Right forelimb (tissue), 1 donor: Measurements from ENCODE around the gene GFRA1.

Experiments used
- DNase-seq: peaks from one replicate; pipeline ENCODE4 v3.0.0-alpha.2; 2018

The GFRA1 gene

DNA sequence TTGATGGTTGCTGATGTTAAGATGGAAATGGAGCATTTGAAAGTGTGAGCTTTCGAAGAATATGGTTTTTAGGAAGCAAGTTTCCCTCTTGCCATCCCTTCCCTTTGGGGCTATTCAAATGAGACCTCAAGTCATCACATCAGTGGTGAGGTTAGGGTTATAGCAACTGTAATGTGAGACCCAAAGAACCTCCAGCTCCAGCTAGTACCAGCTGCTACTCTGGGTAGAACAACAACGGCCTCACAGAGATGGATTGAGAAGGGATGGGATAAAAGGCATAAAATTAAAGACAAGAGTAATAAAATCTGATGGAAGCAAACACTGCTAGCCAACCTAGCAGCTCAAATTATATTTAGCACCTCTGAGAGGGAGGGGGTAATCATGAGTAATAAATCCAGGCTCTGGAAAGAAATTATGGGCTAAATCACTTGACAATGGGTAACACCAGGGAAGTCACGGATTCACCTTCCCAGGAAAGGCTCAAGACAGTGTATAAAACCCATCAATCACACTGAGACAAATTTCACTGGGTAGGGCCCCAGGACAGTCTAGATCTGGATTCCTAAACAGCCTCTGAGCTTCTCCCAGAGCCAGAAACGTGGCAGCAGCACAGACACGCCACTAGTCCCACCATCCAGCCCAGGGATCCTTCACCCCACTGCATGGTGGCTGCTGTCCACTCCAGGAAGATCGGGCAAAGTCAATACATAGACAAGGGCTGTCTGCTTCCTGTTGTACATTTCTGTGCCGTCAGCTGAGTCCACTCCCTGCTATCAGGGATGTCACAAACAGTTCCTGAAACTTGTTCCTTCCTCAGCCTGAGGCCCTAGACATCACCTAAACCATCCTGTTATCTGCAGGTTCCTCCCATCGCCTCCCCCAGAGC lies 151.1 kb downstream of the GFRA1 start:
- DNase-seq = no peak

DNA sequence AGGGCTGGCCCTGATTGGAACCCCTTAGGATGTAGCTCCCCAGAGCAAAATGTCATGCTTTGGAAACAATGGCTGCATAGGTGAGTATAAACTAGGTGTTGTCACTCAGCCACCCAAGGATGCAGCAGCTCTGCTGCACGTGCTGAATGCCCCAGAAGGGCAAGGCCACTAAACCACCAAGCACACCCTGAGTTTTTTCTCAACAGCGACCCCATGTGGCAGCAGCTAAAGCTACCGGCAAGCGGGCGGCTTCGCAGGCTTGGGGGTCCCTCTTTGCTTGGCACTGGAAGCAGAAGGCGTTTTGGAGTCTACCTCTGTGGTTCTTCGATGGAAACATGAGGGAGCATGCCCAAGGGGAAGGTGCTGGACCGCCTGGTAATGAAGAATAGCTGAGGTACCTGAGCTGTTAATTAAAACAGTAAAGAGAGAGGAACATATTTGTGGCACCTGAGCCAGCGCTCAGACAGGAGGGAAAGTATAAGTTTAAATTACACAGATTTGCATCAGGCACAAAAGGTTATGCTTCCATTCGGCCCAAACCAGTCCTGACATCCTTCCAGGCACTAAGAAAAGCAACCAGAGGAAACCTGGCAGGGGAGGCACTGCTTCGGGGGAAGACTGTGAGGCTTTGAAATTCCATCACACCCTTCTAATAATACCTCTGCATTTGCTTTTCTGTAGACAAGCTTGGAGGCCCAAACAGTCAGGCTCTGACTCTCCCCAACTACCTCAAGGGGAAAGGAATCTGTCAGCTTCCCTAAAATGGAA lies 152.1 kb downstream of the GFRA1 start:
- no peak for DNase-seq

DNA sequence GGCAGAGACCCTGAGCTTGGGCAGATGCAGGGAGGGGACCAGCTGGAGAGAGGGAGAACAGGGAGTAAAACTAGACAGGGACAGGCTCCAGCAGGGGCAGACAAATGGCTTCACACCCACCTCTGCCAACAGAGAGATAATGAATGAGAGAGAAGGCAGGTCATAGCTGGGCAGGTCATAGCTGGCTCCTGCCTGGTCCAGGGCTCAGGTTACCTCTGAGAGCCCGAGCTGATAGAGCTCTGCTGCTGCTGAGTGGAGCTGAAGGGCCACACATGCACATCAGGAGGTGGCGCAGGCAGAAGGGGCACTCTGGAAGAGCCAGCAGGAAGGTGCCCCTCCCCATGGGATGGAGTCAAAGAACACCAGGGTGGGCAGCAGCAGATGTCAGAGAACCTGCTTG lies 154.2 kb downstream of the GFRA1 start:
- DNase-seq = no peak

DNA sequence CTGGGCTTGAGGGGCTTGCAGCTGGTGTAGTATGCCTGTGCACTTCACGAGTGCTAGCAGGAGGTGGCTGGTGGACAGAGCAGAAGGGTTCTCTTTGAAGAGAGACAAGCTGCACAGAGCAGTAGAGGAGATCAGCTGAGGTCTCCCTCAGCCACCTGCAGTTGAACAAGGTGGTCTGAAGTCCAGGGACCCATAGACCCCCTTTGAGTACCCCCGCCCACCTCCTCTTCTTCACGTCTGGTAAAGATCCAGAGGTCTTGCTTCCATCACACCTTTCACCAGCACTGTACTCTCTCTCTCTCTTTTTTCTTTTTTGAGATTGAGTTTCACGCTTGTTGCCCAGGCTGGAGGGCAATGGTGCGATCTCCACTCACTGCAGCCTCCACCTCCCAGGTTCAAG lies 157.2 kb downstream of the GFRA1 start:
- DNase-seq = no peak

DNA sequence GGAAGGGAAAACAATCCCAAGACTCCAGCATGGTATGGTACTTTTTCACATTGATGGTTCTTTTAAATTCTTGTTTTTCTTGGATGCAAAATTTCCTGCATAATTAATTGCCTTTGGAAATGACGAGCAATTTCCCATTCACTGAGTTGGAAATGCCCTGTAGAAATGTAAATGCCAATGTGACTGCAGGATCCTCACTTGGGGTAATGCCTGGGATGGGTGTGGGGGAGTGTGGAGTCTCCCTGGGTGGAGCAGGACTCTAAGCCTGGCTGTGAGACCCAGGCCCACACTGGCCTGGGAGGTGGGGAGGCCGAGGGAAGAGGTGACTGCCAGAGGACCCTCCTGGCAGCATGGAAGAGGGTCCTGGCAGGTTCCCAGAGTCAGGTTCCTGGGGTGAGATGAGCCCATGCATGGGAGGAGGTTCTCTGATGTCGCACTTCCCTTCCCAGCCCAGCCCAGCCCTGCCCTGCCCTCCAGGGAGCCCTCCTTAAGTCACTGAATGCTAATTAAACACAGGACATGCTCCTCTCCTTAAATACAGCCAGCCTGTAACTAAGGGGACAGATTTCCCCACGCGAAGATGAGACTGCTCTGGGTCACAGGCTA lies 157.9 kb downstream of the GFRA1 start:
- DNase-seq = no peak

DNA sequence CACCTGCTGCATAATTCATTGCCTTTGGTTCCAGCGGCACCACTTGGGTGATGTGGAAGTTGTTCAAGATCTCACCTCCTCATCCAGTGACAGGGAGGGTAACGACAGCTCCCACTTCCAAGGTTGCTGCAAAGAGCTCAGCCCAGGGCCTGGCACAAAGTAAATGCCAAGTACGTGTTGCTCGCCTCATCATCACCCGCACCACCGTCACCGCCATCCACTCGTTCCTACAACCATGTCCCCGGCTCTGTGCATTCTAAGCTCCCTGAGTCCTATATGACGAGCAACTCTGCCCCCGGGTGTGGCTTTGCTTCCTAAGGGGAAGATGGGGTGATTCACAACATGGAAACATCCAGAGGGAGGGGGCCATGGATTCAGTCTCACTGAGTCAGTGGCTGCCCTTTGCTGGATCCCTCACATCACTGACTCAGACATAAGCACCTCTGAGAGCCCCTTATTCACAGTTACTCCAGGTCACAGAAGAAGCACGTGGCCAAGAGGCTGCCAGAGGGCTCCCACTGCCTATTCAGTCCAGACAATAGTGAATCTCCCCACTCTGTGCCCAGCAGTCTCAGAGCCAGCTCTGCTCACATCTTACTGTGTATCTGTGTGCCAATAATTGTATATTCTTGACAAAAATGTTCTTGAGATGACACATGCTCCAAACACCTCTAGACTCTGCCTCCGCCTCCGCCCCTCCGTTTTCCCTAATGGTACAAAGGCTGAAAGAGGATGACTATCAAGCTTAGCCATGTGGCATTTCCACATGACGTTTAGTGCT lies 159.1 kb downstream of the GFRA1 start:
- peak; percentile 20 for DNase-seq

DNA sequence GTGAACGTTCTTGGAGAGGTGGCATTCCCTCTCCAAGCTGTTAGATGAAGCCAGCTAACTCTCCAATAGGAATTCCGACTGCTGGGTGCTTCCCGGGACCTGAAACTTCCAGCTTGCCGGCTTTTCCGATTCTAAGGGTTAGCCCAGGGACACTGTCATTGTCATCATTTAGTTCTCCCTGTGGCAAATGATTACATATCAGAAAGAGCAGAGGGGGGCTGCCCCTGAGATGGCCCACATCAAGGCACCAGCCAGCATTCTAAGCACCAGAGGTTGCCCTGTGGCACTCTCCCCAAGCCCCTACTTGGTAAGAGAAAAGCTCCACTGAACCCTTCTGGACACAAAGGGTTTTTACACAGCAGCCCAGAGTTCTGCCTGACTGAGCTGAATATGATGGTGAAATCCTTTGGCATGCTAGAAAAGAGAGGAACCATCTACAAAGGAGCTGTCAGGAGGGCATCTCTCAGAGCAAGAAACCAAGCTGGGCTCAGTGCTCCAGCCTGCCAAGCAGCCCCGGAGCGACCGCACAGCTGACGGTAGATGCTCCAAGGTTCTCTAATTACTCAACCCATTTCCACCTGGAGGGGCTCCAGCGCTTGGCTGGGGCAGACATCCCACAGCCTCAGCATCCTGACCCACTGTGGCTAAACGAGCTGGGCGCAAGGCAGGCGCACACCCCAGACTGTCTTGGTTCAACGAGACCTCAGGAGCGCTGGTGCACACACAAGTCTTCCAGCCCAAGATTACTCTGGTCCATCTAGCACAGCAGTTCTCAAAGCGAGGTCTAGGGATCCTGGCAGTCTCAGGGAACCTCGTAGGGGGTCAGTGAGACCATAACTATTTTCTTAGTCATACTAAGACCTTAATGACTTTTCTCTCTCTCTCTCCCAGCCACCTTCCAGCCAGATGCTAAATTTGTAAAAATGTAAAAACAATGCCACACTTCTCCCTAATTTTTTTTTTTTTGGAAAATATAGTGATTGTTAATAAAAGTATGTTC lies 160.5 kb downstream of the GFRA1 start:
- DNase-seq = peak; percentile 21

DNA sequence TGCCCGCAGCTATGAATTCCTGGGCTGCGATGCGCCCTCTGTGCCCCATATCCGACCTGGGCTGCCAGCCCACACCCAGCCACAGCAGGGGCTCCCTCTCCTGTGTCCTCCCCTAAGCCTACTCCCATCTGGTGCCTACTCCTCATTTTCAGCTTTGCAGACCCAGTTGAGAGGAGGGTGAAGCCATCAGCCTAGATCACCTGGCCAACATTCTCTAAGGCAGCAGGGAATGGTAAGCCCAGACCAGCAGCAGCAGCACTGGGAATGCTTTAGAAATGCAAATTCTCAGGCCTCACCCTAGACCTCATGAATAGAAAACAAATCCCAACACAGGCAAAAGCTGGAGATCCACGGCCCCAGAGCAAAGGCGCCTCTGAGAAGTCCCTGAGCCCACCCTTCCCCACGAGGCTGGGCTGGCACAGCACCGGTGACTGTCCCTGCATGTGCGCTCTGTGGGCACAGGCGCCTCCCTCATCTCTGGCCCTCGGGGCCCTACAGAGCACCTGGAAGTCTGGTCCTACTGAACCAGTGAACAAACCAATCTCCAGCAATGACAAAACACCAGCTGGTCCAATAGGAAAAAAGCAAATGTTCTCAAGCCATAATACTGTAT lies 161.4 kb downstream of the GFRA1 start:
- no peak for DNase-seq

DNA sequence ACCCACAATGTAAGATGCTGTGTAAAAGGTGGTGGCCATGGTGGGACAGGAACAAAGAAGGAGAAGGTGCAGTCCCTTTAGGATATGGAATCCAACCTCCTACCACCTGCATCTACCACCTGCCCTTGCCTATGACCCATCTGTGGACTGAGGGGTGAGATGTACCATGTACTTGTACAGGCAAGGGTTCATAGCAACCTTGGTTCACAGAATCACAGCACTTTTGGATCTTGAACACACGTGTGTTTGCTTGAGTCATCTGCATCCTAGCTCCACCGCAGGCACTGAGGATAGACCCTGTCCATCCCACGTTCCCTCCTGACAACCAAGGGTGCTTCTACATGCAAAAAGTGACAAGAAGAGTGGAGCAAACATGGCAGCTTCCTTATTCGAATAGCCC lies 162.3 kb downstream of the GFRA1 start:
- DNase-seq = no peak

DNA sequence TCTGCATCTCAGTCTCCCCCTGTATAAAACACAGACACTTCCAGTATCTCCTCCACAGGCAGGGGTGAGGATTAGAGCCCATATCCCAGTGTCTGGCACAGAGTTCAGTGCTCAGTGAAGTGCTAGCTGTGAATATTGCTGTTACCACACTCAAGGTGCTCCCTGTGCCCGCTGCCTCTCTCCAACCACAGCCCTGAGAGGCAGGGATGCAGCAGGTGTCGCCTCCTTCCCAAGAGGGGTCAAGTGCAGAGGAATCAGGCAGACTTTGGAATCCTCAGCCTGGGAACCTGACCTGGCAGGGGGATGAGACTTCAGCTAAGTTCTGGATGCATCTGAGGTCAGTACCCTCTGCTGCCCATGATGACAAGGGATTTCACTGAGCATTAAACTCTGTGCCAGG lies 163.1 kb downstream of the GFRA1 start:
- peak; percentile 20 for DNase-seq

DNA sequence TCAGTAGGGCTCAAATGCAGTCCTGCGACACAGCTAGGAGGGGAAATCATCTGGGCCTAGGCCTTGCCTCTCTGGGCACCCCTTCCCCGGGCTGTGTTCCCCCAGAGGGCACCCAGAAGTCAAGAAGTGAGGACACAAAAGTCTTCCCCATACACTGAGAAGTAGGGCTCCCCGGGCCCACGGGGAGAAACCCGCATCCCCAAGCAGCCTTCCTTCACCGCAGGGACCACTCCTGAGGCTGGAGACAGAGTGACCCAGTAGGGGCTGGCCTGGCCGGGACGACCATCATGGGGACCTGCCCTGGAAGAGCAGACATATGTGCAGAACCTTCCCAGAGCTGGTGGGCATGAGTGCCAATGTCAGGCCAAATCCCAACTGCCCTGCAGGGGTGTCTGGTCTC lies 163.5 kb downstream of the GFRA1 start:
- peak; percentile 24 for DNase-seq

DNA sequence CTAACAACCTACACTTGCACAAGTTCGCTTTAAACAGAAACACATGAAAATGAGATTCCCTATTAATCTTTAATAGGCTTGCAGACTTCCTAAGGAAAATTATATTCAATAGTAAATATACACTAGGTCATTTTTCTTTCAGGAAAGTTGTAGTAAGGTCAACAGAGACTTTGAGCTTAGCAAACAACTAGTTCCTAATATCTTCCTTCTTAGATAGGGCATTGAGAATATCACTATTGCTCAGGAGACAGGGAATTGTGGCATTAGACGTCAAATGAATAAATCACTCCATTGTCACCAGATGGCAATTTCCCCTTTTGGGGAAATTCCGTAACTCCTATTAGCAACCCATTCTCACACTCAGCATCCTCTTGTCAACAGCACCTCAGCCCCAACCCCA lies 164.9 kb downstream of the GFRA1 start:
- no peak for DNase-seq

DNA sequence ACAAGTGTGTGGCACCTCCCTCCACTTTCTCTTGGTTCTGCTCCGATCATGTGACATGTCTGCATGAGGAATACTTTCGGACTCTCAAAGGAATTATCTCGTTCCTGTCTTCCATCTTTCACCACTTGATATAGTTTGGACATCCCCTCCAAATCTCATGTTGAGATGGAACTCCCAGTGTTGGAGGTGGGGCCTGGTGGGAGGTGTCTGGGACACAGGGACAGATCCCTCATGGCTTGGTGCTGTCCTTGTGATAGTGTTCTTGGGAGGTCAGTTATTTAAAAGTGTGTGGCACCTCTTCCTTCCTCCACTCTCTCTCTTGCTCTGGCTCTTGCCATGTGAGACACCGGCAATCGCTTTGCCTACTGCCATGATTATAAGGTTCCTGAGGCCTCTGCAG lies 166.4 kb downstream of the GFRA1 start:
- no peak for DNase-seq

DNA sequence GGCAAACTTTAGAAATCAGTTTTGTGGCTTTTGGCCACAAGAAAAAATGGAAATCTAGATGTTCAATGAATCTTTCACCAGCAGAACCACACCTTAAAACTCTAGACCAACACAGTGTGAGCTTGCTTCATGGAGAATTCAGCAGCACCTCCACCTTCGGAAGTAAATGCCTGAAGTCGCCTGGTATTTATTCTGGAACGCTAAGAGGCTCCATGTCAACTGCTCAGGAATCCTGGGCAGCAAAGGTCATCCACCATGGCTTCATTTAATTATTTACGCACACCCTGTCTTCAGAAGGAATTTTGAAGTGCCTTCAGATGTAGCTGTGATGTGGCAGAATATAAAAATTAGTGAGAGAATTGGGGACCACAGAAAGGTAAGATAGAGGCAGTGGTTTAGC lies 167.7 kb downstream of the GFRA1 start:
- no peak for DNase-seq

DNA sequence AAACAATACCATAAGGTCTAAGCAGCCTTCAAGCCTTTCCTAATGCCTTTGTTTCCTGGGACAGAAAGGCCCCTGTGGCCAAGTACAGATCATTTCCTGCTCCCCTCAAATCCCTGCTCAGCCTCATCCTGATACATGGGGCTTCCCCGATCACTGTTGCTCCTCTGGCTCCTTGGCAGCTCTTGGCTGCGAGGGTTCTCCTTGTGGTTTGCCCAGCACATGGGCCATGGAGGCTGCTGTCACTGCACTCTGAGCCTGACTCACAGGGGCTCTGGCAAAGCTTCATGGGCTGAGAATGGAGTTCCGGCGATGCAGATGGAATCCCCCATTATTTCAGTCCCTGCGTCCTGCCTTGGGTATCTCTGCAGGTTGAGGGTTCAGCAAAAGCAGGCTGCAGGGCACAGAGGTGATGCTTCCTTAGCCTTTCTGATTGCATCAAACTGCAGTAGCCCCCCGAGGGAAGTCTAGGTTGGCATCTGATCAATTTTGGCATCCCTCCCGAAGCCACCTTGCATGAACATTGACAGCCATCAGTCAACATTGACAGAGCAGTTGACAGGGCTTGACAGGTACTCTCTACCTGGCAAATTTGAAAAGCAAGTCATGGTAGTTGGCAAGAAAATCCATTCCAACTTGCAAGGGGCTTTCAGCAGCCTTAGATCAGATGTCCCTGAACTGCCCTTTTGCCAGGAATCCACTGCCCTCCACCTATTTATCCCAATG lies 168.6 kb downstream of the GFRA1 start:
- no peak for DNase-seq

DNA sequence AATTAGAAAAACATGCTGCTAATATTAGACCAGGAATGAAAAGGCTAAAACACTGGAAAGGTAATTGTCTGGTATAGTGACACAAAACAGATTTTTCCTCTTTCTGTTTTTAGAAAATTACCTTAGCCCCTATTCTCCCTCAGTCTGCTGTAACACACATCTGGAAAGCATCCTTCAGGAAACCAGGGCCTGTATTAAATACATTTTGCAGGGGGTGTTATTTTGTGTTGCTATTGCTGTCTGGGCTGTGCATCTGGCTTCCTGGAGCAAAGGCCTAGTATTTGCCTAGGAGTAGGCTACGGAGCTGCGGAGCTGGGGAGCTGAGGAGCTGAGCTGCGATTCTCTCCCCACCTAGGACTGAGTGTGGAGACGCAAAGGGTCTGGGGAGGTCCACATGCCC lies 169.3 kb downstream of the GFRA1 start:
- DNase-seq = no peak

DNA sequence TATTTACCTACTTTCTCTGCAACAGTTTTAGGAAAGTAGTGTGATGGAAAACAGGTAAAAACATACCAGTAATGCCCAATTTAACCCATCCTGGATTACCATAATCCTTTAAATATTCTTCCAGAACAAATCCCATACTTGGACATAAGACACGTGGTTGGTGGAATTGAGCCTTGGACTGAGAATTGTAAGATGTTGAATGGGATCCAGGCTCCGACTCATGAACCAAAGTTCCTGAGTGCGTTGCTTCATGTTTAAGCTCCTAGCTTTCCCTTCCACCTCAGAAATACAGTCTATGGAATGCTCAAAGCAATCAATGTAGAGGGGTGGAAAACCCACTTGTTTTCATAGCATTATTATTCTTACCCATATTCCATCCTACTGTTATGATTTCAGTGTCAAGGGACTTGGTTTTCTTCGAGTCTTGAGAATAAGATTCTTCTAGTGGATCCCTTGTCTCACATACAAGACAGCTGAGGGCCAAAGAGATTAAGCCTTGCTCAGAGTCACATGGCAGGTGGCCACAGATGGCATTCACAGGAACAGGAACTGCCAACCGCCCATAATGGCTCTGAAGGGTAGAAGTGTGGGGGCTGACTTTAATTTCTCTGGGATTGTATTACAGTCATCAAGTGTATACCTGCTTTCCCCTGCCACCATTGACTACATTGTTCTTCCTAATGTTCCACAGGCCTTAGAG lies 171.2 kb downstream of the GFRA1 start:
- no peak for DNase-seq

DNA sequence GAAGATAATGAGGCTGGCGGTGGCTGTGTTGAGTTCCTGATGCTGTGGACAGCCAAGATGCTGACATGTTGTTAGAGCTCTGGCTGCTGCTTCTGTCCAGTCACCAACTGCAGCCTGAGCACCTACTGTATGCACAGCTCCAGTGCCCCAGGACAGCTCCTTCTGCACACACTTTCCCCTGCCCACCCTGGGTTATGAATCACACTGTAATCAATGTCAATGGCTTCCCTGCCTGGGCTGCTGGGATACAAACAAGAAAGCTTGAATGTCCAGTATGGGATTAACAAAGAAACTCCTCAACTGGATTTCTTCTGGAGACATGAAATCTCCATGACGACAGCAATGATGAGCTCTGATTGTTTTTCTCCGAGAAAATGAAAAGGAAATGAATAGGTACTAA lies 172.0 kb downstream of the GFRA1 start:
- DNase-seq = no peak

DNA sequence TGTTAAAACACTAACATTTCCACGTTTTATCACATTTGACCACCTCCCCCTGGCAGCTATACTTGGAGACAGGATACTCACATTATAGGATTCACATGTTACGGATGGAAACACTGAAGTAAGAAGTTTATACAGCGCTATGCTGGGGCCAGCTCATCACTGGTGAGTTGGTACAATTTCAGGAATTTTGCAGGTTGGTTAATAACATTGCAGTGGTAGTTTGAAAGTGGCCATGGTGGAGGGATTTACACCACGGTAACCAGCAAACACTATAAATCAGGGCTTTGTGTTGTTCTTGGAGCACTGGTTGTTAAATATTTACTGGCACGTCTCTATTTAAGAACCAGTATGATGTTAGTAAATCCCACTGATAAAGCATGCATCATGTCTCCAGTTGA lies 174.0 kb downstream of the GFRA1 start:
- no peak for DNase-seq
